ENCODE measurements around the gene NMRK2.
"Not testable (repeated sequence)": the region's sequence is repeated elsewhere in the genome, so short reads cannot be mapped to it uniquely, and the experiment has no call there.

Gene NMRK2

GRCh38 chr19:3938300-3938950 is 5.6 kb downstream of the NMRK2 start:
- not testable (repeated sequence) for DNase-seq

GRCh38 chr19:3942790-3943409 is 10.0 kb downstream of the NMRK2 start:
- no peak for DNase-seq

DNA sequence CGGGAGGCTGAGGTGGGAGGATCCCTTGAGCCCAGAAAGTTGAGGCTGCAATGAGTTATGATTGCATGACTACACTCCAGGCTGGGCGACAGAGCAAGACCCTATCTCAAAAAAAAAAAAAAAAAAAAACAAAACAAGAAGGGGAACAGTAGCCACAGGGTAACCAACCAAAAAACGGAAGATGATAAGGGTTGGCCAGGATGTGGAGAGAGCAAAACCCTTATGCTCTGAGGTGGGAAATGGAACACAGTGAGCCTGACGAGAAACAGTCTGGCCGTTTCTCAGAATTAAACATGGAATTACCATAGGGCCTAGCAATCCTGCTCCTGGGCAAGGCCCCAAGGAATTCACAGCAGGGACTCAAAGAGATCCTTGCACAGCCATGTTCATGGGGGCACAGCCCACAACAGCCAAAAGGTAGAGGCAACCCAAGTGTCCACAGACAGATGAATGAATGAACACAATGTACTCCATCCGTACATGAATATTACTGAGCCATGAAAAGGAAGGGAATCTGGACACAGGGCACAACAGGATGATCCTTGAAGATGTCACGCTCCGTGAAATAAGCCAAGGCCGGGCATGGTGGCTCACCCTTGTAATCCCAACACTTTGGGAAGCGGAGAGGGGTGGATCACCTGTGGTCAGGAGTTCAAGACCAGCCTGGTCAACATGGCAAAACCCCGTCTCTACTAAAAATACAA is 11.3 kb downstream of the NMRK2 start:
- DNase-seq = no peak

DNA sequence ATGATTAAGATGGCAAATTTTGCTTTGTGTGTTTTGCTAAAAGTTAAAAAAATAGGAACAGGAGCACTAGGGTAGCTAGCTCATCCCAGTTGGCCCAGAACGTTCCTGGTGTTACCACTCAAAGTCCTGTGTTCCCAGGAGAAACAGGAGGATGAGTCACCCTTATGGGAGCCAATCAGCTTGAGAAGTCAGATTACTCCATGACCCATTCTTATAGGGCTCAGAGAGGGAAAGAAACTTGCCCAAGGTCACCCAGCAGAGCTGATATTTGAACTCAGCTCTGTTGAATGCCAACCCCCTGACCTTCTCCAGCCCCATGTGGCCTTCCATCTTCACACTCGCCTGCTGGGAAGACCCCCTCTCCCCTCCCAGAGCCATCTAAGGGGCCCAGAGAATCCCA is 13.0 kb downstream of the NMRK2 start:
- no peak for DNase-seq

GRCh38 chr19:3947316-3947933 is 14.6 kb downstream of the NMRK2 start:
- not testable (repeated sequence) for DNase-seq

DNA sequence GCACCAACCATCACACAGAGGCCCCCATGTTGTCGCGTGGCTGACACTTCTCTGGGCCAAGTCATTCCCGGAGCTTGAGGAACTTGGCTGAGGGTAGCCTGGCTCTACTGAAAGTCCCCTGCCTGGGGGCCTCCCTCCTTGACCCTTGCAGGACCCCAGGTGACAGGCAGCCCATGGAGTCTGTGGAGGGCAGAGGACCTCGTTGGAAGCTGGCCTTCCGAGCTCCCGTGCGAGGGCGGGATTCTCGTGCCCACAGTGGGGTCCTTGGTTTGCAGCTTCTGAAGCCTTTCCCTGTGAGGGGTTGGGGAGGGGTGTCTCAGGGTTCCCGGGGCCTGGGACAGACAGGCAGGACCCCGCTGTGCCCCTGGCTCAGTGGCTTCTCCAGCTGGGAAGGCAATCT is 16.4 kb downstream of the NMRK2 start:
- no peak for DNase-seq

DNA sequence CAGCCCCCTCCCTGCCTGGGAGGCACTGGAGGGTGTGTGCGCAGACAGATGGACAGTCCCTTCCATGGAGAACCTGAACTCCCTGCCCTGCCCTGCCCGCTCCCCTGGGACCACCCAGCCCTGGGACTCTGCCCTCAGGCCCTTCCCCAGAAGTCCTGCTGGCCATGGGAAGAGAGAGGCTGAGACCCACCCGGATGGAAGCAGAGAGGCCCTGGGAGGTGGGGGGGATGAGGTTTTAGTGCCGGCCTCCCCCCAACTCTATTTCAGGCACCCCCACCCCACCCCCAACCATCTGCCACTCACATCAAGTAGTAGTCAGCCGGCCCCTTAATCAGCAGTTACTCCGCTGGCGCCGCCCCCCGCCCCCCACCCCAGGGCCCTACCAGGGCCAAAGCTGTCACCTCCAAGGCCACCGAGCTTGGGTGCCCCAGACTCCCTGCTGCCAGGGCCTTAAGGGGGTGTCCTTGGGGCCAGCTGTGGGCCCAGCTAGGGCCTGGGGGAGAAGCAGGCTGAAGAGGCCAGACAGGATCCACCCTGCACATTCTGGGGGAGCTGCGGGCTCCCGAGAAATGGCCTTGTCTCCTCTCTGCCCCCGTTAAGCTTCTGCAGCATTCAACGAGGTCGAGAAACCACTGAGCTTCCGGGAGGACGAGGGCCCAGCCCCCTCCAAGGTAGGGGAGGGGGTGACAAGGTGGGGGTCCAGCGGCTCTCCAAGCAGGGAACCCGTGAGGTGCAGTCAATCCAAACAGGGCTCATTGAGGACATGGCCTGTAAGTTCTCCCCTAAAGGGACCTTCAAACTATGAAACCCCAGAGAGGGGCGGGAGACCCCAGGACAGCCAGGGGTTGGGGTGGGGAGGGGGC is 17.4 kb downstream of the NMRK2 start:
- no peak for DNase-seq

GRCh38 chr19:3950871-3951861 is 18.3 kb downstream of the NMRK2 start:
- DNase-seq = no peak

DNA sequence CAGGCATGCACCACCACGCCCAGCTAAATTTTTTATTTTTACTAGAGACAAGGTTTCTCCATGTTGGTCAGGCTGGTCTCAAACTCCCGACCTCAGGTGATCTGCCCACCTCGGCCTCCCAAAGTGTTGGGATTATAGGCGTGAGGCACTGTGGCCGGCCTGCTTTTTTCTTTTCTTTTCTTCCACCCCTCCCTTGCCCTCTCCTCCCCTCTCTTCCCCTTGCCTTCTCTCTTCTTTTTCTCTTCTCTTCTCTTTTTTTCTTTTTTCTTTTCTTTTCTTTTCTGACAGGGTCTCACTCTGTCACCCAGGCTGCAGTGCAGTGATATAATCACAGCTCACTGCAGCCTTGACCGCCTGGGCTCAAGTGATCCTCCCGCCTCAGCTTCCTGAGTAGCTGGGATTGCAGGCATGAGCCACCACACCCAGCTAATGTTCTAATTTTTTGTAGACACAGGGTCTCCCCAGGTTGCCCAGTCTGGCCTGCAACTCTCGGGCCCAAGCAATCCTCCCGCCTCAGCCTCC is 19.9 kb downstream of the NMRK2 start:
- not testable (repeated sequence) for DNase-seq

DNA sequence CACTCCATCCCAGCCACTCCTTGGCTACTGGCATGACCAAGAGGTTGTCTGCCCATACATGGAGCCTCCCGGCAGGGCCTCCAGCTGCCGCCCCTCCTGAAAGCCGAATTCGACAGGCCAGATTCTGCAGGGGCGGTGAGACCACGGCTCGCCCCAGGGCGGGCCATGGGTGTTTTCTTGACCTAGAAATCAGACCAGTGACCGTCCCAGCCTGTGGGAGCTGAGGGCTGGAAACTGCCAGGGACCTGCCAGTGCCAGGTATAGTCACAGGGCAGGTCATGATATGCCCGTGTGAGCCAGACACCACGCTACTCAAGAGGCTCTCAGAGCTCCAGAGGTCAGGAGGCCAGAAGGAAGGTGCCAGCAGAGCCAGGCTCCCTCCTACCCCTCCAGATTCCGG is 21.2 kb downstream of the NMRK2 start:
- no peak for DNase-seq

GRCh38 chr19:3955276-3955675 is 22.4 kb downstream of the NMRK2 start:
- not testable (repeated sequence) for DNase-seq

DNA sequence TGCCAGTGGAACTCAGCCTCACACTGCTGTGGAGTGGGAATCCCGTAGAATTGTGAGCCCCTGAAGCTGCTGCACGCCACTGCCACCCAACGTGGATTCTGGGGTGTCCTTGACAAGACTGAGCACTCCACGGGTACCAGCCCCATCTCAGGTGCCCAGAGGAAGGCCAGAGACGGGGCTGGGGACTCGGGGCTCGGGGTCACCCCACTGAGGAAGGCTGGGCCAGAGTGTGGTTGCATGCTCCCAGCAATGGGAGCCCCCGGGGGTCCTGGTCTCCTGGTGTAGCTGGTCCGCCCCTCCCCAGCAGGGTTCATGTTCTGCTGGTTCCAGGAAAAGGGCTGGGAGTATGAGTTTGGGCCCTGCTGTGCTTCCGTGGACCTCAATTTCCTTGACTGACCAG is 22.8 kb downstream of the NMRK2 start:
- DNase-seq = no peak

DNA sequence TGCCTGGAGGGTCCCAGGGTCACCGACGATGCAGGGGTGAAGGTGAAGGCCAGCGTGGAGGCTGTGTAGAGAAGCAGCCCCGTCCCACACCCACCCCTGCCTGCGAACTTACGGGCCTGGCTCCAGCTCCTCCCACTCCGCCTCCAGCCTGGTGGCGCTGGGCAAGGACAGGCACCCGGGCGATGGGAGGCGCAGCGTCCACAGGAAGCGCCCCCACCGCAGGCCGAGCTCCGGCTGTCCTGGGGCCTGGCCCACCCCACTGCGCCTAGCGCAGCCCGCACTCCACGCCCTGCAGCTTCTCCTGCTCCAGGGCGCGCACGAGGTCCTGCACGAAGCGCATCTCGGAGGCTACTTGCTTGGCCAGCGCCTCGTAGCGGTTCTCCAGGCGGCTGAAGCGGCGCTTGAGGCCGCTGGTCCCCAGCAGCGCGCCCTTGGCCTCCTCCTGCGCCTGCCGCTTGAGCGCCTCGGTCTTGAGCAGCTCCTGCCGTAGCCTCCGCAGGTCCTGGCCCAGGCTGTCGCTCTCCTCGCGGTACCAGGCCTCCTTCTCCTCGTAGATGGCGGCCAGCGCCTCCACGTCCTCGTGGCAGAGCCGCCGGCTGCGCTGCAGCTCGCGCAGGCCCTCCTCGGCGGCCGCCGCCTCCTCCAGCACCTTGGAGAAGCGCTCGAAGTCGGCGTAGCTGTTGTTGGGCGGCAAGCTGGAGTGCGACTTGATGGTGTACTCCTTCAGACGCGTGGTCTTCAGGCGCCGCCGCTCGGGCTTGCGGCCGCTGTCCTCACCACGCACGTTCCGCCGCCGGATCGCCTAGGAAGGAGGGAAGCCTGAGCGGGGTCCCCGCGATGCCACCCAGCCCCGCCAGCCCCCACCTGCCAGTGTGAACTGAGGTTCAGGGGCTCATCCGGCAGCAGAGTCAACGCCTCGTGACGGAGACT is 26.2 kb downstream of the NMRK2 start:
- DNase-seq = no peak

DNA sequence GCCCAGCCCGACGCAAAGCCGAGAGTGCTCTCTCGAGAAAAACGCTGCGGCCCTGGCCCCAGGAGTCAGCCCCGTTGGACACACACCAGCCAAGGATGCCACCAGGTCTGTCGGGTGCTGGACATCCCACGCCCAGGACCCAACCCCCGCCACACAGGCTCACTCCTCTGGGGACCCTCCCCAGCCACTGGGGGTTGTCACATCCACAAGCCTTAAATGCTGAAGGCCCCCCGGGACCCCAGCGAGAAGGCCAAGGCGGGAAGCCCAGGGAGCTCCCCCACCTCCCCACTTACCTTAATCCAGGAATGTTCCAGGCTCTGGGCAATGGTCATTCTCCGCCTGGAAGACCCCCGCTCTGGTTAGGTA is 26.9 kb downstream of the NMRK2 start:
- DNase-seq = no peak

DNA sequence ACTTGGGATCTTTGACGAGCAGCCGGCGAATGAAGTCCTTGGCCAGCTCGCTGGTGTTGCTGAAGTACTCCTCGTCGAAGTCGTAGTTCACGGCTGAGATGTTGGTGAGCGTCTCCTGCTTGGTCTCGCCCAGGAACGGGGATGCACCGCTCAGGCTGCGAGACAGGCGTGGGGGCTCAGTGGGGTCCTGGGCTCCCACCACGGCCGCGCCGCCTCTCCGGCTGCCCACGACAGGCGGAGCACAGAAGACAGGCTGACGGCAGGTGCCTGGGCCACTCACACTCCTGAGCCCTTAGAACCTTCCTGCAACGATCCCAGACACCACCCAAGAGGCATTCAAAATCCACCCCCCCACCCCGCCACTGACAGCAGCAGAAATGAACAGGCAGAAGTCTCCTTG is 28.1 kb downstream of the NMRK2 start:
- DNase-seq = no peak

- DNase-seq = no peak
Observed at GRCh38 chr19:3963458-3964255, 30.8 kb downstream of the NMRK2 start.

DNA sequence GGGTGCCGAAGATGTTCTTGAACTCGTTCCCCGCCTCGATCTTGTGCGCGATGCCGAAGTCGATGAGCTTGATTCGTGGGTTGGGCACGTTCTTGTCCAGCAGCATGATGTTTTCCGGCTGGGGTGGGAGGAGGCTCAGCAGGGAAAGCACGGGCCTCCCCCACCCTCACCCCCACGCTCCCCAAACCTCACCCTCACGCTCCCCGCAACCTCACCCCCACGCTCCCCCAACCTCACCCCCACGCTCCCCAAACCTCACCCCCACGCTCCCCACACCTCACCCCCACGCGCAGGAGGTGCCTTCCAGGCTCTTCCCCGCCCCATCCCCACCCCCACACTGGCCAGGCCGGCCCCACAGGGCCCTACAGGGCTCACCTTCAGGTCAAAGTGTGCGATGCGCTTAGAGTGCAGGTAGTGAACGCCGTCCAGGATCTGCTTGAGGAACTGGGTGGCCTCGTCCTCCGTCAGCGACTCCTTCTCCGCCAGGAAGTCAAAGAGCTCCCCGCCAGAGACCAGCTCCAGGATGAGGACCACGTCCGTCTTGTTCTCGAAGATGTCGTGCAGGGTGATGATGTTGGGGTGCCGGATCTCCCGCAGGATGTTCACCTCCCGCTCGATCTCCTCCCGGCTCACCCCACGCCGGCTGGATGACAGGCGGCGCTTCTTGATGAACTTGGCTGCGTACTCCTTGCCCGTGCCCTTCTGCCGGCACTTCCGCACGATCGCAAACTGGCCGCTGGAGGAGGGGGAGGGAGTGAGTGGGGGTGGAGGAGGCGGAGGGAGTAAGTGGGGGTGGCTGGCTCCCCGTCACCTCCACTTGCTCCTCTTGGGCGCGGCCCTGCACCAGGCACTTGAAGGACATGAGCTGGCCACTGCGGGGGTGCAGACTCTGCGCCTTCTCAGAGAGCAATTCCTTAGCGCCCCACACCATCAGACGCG is 31.7 kb downstream of the NMRK2 start:
- no peak for DNase-seq
